ENCODE measurements around the gene C15orf62.

Gene C15orf62

DNA sequence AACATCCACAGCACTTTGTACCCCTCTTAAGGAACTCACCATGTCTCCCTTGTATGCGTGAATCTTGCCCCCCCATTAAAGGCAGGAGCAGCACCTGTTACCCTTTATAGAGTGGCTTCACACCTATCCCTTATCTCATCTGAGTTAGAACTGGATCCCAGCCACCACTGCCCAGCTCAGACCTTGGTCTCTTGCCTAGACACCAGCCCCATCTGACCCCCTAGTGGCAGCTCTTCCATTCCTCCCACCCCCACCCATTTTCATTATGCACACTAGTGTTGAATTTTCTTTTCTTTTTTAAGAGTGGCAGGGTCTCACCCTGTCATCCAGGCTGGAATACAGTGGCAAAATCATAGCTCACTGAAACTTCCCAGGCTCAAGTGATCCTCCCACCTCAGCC is 33.9 kb downstream of the C15orf62 start:
- DNase-seq (ENCODE audit: low spot score), result no peak
- H3K4me3 ChIP-seq, result no peak overlapping the region
- no peak overlapping the region for H3K27ac ChIP-seq
- TF ChIP-seq, protein P1, sequence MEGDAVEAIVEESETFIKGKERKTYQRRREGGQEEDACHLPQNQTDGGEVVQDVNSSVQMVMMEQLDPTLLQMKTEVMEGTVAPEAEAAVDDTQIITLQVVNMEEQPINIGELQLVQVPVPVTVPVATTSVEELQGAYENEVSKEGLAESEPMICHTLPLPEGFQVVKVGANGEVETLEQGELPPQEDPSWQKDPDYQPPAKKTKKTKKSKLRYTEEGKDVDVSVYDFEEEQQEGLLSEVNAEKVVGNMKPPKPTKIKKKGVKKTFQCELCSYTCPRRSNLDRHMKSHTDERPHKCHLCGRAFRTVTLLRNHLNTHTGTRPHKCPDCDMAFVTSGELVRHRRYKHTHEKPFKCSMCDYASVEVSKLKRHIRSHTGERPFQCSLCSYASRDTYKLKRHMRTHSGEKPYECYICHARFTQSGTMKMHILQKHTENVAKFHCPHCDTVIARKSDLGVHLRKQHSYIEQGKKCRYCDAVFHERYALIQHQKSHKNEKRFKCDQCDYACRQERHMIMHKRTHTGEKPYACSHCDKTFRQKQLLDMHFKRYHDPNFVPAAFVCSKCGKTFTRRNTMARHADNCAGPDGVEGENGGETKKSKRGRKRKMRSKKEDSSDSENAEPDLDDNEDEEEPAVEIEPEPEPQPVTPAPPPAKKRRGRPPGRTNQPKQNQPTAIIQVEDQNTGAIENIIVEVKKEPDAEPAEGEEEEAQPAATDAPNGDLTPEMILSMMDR (IDR thresholded peaks at IDR 0.05), result no peak

DNA sequence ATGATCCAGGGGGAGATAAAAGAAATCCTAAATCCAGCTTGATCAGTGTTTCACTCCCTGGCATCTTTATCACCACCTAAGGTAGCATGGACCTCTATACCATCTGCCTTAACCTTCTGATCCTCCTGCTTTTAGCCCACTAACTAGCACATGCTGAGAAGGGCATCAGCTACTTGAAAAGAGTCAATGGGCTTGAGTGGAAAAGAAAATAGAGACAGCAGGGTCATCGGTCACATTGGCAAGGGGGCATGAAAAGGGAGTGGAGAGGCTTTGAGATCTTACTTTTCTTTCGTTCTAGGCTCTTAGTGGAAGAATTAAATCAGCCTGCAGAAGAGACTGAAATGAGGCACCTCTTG is 36.9 kb downstream of the C15orf62 start:
- DNase-seq (ENCODE audit: low spot score), result no peak
- TF ChIP-seq, protein P1 (IDR thresholded peaks at IDR 0.05), result no peak
- peak overlapping the region; percentile 84 for H3K4me3 ChIP-seq
- peak overlapping the region; percentile 81 to 94 for H3K27ac ChIP-seq

DNA sequence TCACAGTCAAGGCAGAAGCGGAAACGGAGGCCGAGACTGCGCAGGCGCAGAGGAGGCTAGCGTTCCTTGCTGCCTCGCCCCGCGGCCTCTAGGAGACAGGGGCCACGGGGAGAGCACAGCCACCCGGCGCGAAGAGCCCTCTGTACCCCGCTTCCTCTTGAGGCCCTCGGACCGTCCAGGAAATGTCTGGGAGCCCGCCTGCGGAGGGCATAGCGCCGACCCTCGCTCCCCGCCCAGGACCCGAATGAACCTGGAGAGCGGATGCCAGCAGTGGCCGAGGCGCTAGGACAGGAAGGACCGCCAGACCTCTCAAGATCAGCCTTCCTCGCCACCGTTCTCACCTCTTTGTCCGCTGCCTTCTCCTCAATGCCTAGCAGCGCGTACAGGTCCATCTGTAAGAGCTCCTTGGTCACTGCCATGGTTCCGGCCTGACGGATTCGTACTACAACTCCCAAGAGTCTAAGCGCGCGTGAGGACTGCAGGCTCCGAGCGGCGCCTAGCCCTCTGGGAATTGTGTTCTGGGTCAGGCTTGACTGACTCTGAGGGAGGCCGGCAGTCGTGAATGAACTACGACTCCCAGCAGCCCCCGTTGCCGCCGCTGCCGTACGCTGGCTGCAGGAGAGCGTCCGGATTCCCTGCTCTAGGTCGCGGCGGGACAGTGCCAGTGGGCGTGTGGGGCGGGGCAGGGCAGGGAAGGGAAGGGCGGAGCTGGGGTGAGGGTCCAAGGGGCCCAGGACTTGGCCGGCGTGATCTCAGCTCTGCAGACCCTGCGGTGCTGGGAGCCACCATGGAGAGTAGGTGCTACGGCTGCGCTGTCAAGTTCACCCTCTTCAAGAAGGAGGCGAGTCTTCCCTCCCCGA is 37.5 kb downstream of the C15orf62 start, which contains the start of the genes DNAJC17 and ZFYVE19:
Gene DNAJC17 (minus strand): TSS at position 446 of the 860 bp plus-strand sequence. CDS start 27 bp downstream, at position 419.
Gene ZFYVE19 (plus strand): TSS at position 62 of the 860 bp plus-strand sequence. CDS start 501 bp downstream, at position 563.
- Histone ChIP-seq H3K4me3 (peak within 1 kb of the TSS; percentile 84), H3K27ac (peak within 1 kb of the TSS; percentile 81 to 94)
- DNase-seq (ENCODE audit: low spot score), result peak; percentile 96
- TF ChIP-seq, protein P1 (IDR thresholded peaks at IDR 0.05), result no peak

DNA sequence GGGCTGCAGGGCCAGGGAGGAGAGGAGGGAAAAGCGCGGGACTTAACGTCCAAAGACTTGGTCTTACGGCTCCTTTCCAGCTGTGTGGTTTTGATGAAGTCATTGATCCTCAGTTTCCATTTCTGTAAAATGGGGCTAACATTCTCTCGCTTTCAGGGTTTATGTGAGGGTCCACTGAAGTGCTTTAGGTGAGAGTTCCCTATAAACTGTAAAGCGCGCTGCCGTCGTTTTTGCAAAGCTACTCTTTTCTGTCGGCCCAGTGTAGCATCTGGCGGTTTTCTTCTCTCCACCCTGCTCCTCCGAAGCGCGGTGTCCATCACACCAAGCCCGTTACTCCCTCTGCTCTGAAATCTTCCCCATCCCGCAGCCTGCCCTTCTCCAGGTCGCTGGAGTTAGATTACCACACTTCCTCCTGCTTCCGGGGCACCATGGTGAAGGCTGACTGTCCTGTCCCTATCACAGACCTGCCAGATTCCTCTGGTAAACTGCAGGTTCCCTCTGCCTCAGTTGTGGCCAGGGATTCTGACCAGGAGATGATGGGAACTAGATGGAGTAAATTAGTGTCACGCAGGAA is 38.2 kb downstream of the C15orf62 start:
- TF ChIP-seq, protein P1 (IDR thresholded peaks at IDR 0.05), result no peak
- peak overlapping the region; percentile 84 for H3K4me3 ChIP-seq
- no peak for DNase-seq (ENCODE audit: low spot score)
- peak overlapping the region; percentile 81 to 94 for H3K27ac ChIP-seq

DNA sequence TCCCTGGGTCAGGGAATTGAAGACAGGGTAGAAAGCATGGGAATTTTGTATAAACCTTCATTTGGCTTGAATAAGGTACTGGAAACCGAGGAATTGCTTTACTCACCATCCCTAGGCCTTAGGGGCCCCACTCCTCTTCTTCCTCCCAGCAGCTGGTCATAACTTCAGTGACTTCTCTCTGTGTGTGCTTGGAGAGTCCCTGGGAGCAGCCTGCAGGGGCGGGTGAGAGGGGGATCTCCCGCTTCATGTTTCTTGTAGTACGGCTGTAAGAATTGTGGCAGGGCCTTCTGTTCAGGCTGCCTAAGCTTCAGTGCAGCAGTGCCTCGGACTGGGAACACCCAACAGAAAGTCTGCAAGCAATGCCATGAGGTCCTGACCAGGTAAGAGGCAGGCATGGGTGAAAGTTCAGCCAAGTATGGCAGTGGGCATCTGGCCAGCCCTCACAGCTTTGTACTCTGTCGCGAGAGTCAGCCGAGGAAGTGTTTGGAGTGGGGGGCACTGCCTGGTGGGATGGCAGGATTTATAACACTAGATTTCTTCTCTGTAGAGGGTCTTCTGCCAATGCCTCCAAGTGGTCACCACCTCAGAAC is 39.2 kb downstream of the C15orf62 start:
- TF ChIP-seq, protein P1 (IDR thresholded peaks at IDR 0.05), result no peak
- H3K27ac ChIP-seq, result no peak overlapping the region
- H3K4me3 ChIP-seq, result no peak overlapping the region
- no peak for DNase-seq (ENCODE audit: low spot score)

DNA sequence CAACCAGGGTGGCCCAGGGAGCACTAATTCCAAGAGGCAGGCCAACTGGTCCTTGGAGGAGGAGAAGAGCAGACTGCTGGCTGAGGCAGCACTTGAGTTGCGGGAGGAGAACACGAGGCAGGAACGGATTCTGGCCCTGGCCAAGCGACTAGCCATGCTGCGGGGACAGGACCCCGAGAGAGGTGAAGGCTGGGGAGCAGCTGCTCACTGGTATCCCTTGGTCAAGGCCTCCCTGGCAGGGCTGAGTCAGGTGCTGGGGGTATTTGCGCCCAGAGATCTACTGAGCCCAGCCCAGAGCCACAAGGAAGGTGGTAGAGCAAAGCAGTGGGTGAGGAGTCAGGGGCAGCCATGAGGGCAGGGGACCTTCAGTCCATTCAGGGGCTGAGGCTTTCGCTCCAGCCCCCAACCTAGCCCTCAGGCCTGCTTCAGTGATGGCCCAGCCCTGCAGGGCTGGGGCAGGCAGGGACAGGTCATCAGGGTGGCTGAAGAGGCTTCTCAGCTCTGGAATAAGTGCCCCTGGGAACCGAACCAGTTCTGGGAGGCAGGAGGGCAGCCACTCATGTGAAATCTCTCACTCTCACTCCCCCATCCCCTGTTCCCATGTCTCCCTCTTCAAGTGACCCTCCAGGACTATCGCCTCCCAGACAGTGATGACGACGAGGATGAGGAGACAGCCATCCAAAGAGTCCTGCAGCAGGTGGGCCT is 43.1 kb downstream of the C15orf62 start:
- no peak overlapping the region for H3K27ac ChIP-seq
- H3K4me3 ChIP-seq, result no peak overlapping the region
- no peak for DNase-seq (ENCODE audit: low spot score)
- TF ChIP-seq, protein P1 (IDR thresholded peaks at IDR 0.05), result no peak
